PC-9 (cell line): ENCODE measurements around the gene UNC13C. TPM values are rescaled to one million over a fixed set of nuclear protein-coding genes. Genes with fewer than 3 reads are reported as not detected.

Experiments
- BruUV-seq: library from RNA; stranded (reverse); fragments of 400-500 nt; replicated peaks from 2 replicates; lab custom pipeline; 2021; lab: Mats Ljungman, UMichigan
- CTCF ChIA-PET: fragments of 300-600 bp; sonication (Branson Sonifier 250); formaldehyde crosslinking; loops from one replicate; lab custom pipeline; 2022; ENCODE audit warnings: antibody characterized with exemption; lab: Charles Lee
- POLR2A ChIA-PET: fragments of 300-600 bp; sonication (Branson Sonifier 250); formaldehyde crosslinking; loops from one replicate; lab custom pipeline; 2022; ENCODE audit warnings: antibody characterized with exemption; ENCODE audit not compliant: unreplicated experiment; lab: Charles Lee
- DNase-seq, 2 experiments: peaks; one replicate each; pipeline versions ENCODE4 v3.0.0 to v3.0.0-alpha.2; 2015 to 2022; ENCODE audit warnings: mixed read lengths in 1 of 2
- H2AFZ ChIP-seq: fragments of 200-600 bp; sonication (generic); 2 replicates; pipeline ENCODE4 v1.8.1; 2017; ENCODE audit warnings: antibody characterized with exemption
- H3F3A ChIP-seq: fragments of 200-600 bp; sonication (generic); 2 replicates; pipeline ENCODE4 v1.8.1; 2017; ENCODE audit warnings: antibody characterized with exemption, mild to moderate bottlenecking, low read depth; ENCODE audit not compliant: insufficient read depth
- H3K27ac ChIP-seq: fragments of 200-600 bp; sonication (generic); 2 replicates; pipeline ENCODE4 v1.6.1; 2016; ENCODE audit warnings: mixed run types
- H3K27me3 ChIP-seq: fragments of 200-600 bp; sonication (generic); 2 replicates; pipeline ENCODE4 v1.6.1; 2016; ENCODE audit warnings: low read depth, mixed run types; ENCODE audit not compliant: insufficient read depth
- H3K36me3 ChIP-seq: fragments of 200-600 bp; sonication (generic); 2 replicates; pipeline ENCODE4 v1.6.1; 2016; ENCODE audit warnings: low read depth, mixed run types
- H3K4me1 ChIP-seq: fragments of 200-600 bp; sonication (generic); replicated peaks from 2 replicates; pipeline ENCODE4 v1.6.1; 2016; ENCODE audit warnings: mixed run types; ENCODE audit not compliant: insufficient read depth
- H3K4me2 ChIP-seq: fragments of 200-600 bp; sonication (generic); 2 replicates; pipeline ENCODE4 v1.6.1; 2017; ENCODE audit warnings: mixed run types
- H3K4me3 ChIP-seq: fragments of 200-600 bp; sonication (generic); 2 replicates; pipeline ENCODE4 v1.6.1; 2016; ENCODE audit warnings: mixed run types
- H3K79me2 ChIP-seq: fragments of 200-600 bp; sonication (generic); 2 replicates; pipeline ENCODE4 v1.6.1; 2017; ENCODE audit warnings: low read depth, mixed run types
- H3K9me2 ChIP-seq: fragments of 200-600 bp; sonication (generic); 2 replicates; pipeline ENCODE4 v1.8.1; 2017; ENCODE audit warnings: mild to moderate bottlenecking; ENCODE audit not compliant: insufficient read depth
- H3K9me3 ChIP-seq: fragments of 200-600 bp; sonication (generic); 2 replicates; pipeline ENCODE4 v1.8.1; 2016; ENCODE audit warnings: low read depth; ENCODE audit not compliant: insufficient read depth
- H4K20me1 ChIP-seq: fragments of 200-600 bp; sonication (generic); 2 replicates; pipeline ENCODE4 v1.8.1; 2017; ENCODE audit not compliant: insufficient read depth
- CTCF ChIP-seq: fragments of 200-600 bp; sonication (generic); conservative IDR thresholded peaks from 2 replicates; pipeline ENCODE4 v1.6.1; 2017; ENCODE audit warnings: mixed run types, antibody characterized with exemption, mild to moderate bottlenecking, moderate library complexity
- EZH2 ChIP-seq: fragments of 200-600 bp; sonication (generic); IDR thresholded peaks from 2 replicates; pipeline ENCODE4 v1.8.0; 2017; ENCODE audit warnings: antibody characterized with exemption, low read depth
- intact Hi-C: fragments of 100-400 bp; cut with micrococcal nuclease; formaldehyde crosslinking; loops from one replicate; pipeline ENCODE4 v1.10.0; 2022; ENCODE audit not compliant: unreplicated experiment
- total RNA-seq: library from RNA; stranded (reverse); gene quantifications from 2 replicates; pipeline ENCODE4 v1.2.3, GENCODE V29; 2021

Gene UNC13C
- total RNA-seq, 1 experiment from 2014 or later: not detected

GRCh38 chr15:54102704-54103103, 124.5 kb downstream of the UNC13C start:
- TF ChIP-seq CTCF (no peak), EZH2 (no peak)
- intact Hi-C loops: no loop called here
- Histone ChIP-seq H3K9me2 (no peaks in the 10 kb centered on the region), H3K4me3 (no peak overlapping the region), H3K4me1 (no peaks in the 10 kb centered on the region), H2AFZ (no peak overlapping the region), H4K20me1 (no peaks in the 10 kb centered on the region), H3K27me3 (no peaks in the 10 kb centered on the region), H3K79me2 (no peaks in the 10 kb centered on the region), H3K27ac (no peak overlapping the region), H3F3A (no peaks in the 10 kb centered on the region), H3K9me3 (no peaks in the 10 kb centered on the region), H3K36me3 (no peaks in the 10 kb centered on the region), H3K4me2 (no peak overlapping the region)
- no TSS peak for BruUV-seq
- no peak for DNase-seq
- ChIA-PET CTCF (no interaction called here), POLR2A (no interaction called here)

GRCh38 chr15:54109014-54109413, 130.8 kb downstream of the UNC13C start:
- ChIA-PET POLR2A (no interaction called here), CTCF (no interaction called here)
- BruUV-seq: no TSS peak
- TF ChIP-seq CTCF (no peak), EZH2 (no peak)
- no peaks in the 10 kb centered on the region for H3K4me1 ChIP-seq
- no peak overlapping the region for H3K4me2 ChIP-seq
- no peak overlapping the region for H2AFZ ChIP-seq
- intact Hi-C loops: no loop called here
- DNase-seq: no peak
- no peak overlapping the region for H3K27ac ChIP-seq
- 0 out of 2 replicates have a peak, but pooled peaks cover 5% of the 10 kb centered on the region for H3K27me3 ChIP-seq
- no peaks in the 10 kb centered on the region for H3F3A ChIP-seq
- no peaks in the 10 kb centered on the region for H3K36me3 ChIP-seq
- no peak overlapping the region for H3K4me3 ChIP-seq
- H3K79me2 ChIP-seq: no peaks in the 10 kb centered on the region
- H3K9me2 ChIP-seq: no peaks in the 10 kb centered on the region
- no peaks in the 10 kb centered on the region for H4K20me1 ChIP-seq
- no peaks in the 10 kb centered on the region for H3K9me3 ChIP-seq

- no peaks in the 10 kb centered on the region for H4K20me1 ChIP-seq
- H3F3A ChIP-seq: no peaks in the 10 kb centered on the region
- POLR2A ChIA-PET: no interaction called here
- H3K4me1 ChIP-seq: no peaks in the 10 kb centered on the region
- H3K9me2 ChIP-seq: no peaks in the 10 kb centered on the region
- no peak overlapping the region for H3K4me3 ChIP-seq
- H3K27me3 ChIP-seq: no peaks in the 10 kb centered on the region
- no TSS peak for BruUV-seq
- DNase-seq: no peak
- H3K79me2 ChIP-seq: no peaks in the 10 kb centered on the region
- intact Hi-C loops: no loop called here
- H3K27ac ChIP-seq: no peak overlapping the region
- no peaks in the 10 kb centered on the region for H3K9me3 ChIP-seq
- CTCF ChIA-PET: no interaction called here
- no peak overlapping the region for H2AFZ ChIP-seq
- TF ChIP-seq CTCF (no peak), EZH2 (no peak)
- no peak overlapping the region for H3K4me2 ChIP-seq
- H3K36me3 ChIP-seq: no peaks in the 10 kb centered on the region
Observed at GRCh38 chr15:54119051-54119450, 140.8 kb downstream of the UNC13C start.
